Natural killer cell (primary cell): ENCODE measurements around the gene JUP. TPM values are rescaled to one million over a fixed set of nuclear protein-coding genes. Genes with fewer than 3 reads are reported as not detected.
"Not testable (repeated sequence)": the region's sequence is repeated elsewhere in the genome, so short reads cannot be mapped to it uniquely, and the experiment has no call there.

Source experiments
- ATAC-seq, 3 donors: fragments of 150-1000 bp in 2 of 3; fragments of 200-7000 bp in 1 of 3; cut with Tn5 transposase; 1 replicate in 1 of 3; 2 replicates in 2 of 3; pipeline ENCODE4 v1.10.0; 2021; ENCODE audit warnings: mild to moderate bottlenecking in 2 of 3, moderate library complexity in 2 of 3
- DNase-seq, 2 donors: peaks; one replicate each; pipeline versions ENCODE4 v3.0.0 to v3.0.0-alpha.2; 2013 to 2021; ENCODE audit warnings: mixed read lengths in 1 of 2
- H3K27ac ChIP-seq: one replicate; pipeline ENCODE4 v1.5.1; 2013; ENCODE audit warnings: mild to moderate bottlenecking, low read length
- H3K27me3 ChIP-seq: one replicate; pipeline ENCODE4 v1.6.1; 2013; ENCODE audit warnings: low read length; ENCODE audit not compliant: control insufficient read depth, insufficient read depth
- H3K36me3 ChIP-seq: one replicate; pipeline ENCODE4 v1.6.1; 2013; ENCODE audit warnings: low read length; ENCODE audit not compliant: control insufficient read depth, insufficient read depth
- H3K4me1 ChIP-seq: one replicate; pipeline ENCODE4 v1.6.1; 2013; ENCODE audit warnings: low read length; ENCODE audit not compliant: control insufficient read depth, insufficient read depth
- H3K4me3 ChIP-seq: one replicate; pipeline ENCODE4 v1.5.1; 2013; ENCODE audit warnings: low read length
- H3K9me3 ChIP-seq: one replicate; pipeline ENCODE4 v1.6.1; 2013; ENCODE audit warnings: low read length; ENCODE audit not compliant: control insufficient read depth, insufficient read depth
- H3K27ac Mint-ChIP-seq, 2 donors: one replicate each; pipeline ENCODE4 v1.8.0; 2022; ENCODE audit warnings: mild to moderate bottlenecking in 2 of 2, mixed read lengths in 2 of 2, moderate library complexity in 1 of 2
- H3K27me3 Mint-ChIP-seq, 2 donors: one replicate each; pipeline ENCODE4 v1.8.0; 2022; ENCODE audit warnings: low read depth in 2 of 2, mixed read lengths in 2 of 2
- H3K36me3 Mint-ChIP-seq: one replicate; pipeline ENCODE4 v1.8.0; 2022; ENCODE audit warnings: mixed read lengths
- H3K4me1 Mint-ChIP-seq, 2 donors: one replicate each; pipeline ENCODE4 v1.8.0; 2022; ENCODE audit warnings: mixed read lengths in 2 of 2
- H3K4me3 Mint-ChIP-seq: one replicate; pipeline ENCODE4 v1.8.0; 2022; ENCODE audit warnings: mild to moderate bottlenecking, moderate library complexity, mixed read lengths
- H3K9me3 Mint-ChIP-seq, 2 donors: one replicate each; pipeline ENCODE4 v1.8.0; 2022; ENCODE audit warnings: mixed read lengths in 2 of 2
- CTCF ChIP-seq: fragments of 200-600 bp; IDR thresholded peaks from one replicate; pipeline ENCODE4 v1.8.0; 2022; ENCODE audit warnings: antibody characterized with exemption
- WGBS: methylation state at CpG from one replicate; pipeline ENCODE4 v1.1.7; 2013; ENCODE audit warnings: missing lambda C conversion rate; ENCODE audit not compliant: insufficient coverage; 5-methylcytosine and 5-hydroxymethylcytosine counted together
- intact Hi-C: fragments of 100-400 bp; cut with micrococcal nuclease; formaldehyde crosslinking; loops from one replicate; pipeline ENCODE4 v1.14.2; 2022
- total RNA-seq, 4 donors: library from RNA; stranded (reverse); fragments of 120-200 nt in 1 of 4; gene quantifications; one replicate each; pipeline versions ENCODE4 v1.2.3 to v1.2.4, GENCODE V29; 2013 to 2022

The JUP gene
- total RNA-seq, 3 donors from 2014 or later (not counting 1 experiment from before 2014, with no cell fraction given), result 1.8 to 12.1 (median 2.0) TPM

DNA sequence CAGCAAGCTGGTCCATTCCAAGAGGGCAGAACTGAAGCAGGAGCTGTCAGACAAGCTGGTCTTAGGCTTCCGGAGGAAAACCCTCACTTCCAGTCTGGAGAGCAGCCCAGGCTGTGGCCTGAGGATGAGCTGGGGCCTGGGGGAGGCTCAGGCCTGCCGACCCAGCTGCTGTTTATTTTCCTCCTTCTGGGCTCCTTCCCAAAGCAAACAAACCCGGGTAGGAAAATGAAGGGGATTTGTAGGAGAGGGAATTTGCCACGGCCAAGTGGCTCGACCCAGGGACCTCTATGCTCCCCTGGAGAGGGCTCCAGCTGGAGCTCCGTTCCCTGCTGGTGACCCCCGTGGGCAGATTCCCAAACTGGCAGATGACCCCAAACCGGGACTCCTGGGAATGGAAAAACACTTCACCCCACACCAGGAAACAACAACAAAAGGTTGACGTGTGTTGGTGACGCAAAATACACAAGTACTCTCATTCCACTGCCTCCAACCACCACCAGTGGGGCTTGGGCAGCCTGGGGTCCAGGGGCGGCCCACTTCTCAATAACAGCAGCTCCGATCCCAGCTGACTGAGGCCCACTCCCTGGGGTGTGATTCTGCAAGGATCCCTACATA is 8.8 kb downstream of the JUP start:
- no peaks in the 10 kb centered on the region for H3K9me3 ChIP-seq

DNA sequence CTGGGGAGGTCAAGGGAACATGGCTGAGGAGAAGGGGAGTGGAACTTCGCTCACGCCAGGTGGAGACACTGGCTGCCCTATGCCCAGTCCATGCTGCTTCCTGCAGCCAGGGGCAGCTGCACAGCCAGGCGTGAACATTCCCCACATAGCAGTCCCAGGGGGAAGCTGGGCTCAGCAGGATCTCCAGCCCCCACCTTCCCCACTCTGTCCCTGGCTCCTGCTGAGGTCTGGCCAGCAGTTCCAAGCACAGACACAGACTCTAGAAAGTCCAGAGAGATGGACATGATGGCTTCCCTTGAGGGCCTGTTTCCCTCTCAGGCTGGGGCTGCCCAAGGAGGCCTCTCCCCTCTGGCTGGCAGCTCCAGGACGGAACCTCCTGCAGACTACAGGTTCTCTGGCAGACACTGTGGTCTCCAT is 9.3 kb downstream of the JUP start:
- H3K9me3 Mint-ChIP-seq, result no peaks in the 10 kb centered on the region
- ATAC-seq, result no peak
- H3K4me3 Mint-ChIP-seq, result no peak overlapping the region
- H3K36me3 Mint-ChIP-seq, result no peaks in the 10 kb centered on the region
- H3K36me3 ChIP-seq, result no peaks in the 10 kb centered on the region
- H3K4me1 ChIP-seq, result no peaks in the 10 kb centered on the region
- H3K27me3 ChIP-seq, result no peaks in the 10 kb centered on the region
- no peaks in the 10 kb centered on the region for H3K4me1 Mint-ChIP-seq
- peaks cover 6 to 8% of the 10 kb centered on the region in 2 donors for H3K27me3 Mint-ChIP-seq
- DNase-seq, result no peak
- no peak overlapping the region for H3K27ac Mint-ChIP-seq
- H3K9me3 ChIP-seq, result no peaks in the 10 kb centered on the region
- H3K27ac ChIP-seq, result no peak overlapping the region
- intact Hi-C loops, result no loop called here
- 81% methylated on average over 4 of the region's 4 CpGs for whole genome bisulfite sequencing
- H3K4me3 ChIP-seq, result no peak overlapping the region
- TF ChIP-seq CTCF, result no peak

More for the DNA sequence above, 8.8 kb downstream of the JUP start:
- Histone ChIP-seq H3K4me1 (peaks cover 5% of the 10 kb centered on the region), H3K36me3 (no peaks in the 10 kb centered on the region), H3K4me3 (no peak overlapping the region), H3K27me3 (no peaks in the 10 kb centered on the region), H3K27ac (no peak overlapping the region)
- Mint-ChIP-seq H3K4me1 (no peaks in the 10 kb centered on the region), H3K36me3 (no peaks in the 10 kb centered on the region), H3K9me3 (no peaks in the 10 kb centered on the region), H3K27ac (no peak overlapping the region), H3K4me3 (no peak overlapping the region), H3K27me3 (peaks cover 11 to 14% of the 10 kb centered on the region in 2 donors)
- no peak for ATAC-seq
- DNase-seq, result no peak
- WGBS, result 54% methylated on average over 12 of the region's 12 CpGs
- no peak for TF ChIP-seq CTCF
- intact Hi-C loops, result no loop called here

DNA sequence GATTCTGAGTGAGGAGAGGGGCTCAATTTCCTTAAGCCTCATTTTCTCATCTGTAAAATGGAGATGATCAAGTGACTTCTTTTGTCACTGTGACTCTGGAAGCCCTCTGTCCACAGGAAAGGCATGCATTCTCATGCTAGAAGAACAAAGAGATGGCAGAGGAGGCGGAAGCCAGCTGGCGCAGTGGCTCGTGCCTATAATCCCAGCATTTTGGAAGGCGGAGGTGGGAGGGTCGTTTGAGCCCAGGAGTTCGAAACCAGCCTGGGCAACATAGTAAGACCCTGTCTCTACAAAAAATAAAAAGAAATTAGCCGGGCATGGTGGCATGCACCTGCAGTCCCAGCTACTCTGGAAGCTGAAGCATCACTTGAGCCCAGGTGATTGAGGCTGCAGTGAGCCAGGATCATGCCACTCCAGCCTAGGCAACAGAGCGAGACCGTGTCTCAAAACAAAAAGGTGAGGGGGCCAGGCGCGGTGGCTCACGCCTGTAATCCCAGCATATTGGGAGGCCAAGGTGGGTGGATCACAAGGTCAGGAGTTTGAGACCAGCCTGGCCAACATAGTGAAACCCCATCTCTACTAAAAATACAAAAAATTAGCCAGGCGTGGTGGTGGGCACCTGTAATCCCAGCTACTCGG is 10.1 kb downstream of the JUP start:
- H3K27me3 ChIP-seq, H3K4me1 ChIP-seq, H3K9me3 ChIP-seq, H3K27ac Mint-ChIP-seq, H3K36me3 ChIP-seq, H3K27ac ChIP-seq, H3K4me1 Mint-ChIP-seq, H3K9me3 Mint-ChIP-seq, H3K36me3 Mint-ChIP-seq, ATAC-seq, H3K27me3 Mint-ChIP-seq, intact Hi-C loops, H3K4me3 ChIP-seq, H3K4me3 Mint-ChIP-seq, DNase-seq: not testable (repeated sequence)
- 91% methylated on average over 14 of the region's 14 CpGs for WGBS

GRCh38 chr17:41775394-41776226 is 10.9 kb downstream of the JUP start:
- Histone ChIP-seq H3K27ac (no peak overlapping the region), H3K9me3 (no peaks in the 10 kb centered on the region), H3K4me3 (no peak overlapping the region), H3K27me3 (no peaks in the 10 kb centered on the region), H3K4me1 (no peaks in the 10 kb centered on the region), H3K36me3 (no peaks in the 10 kb centered on the region)
- Mint-ChIP-seq H3K4me3 (no peak overlapping the region), H3K27ac (no peak overlapping the region), H3K9me3 (no peaks in the 10 kb centered on the region), H3K36me3 (no peaks in the 10 kb centered on the region), H3K27me3 (peaks cover 0 to 2% of the 10 kb centered on the region in 2 donors), H3K4me1 (no peaks in the 10 kb centered on the region)
- intact Hi-C loops, result no loop called here
- TF ChIP-seq CTCF, result no peak
- DNase-seq (no peak), ATAC-seq (no peak)
- WGBS, result 85% methylated on average over 12 of the region's 12 CpGs
